Measurements from ENCODE around the gene COBL. TPM values are rescaled to one million over a fixed set of nuclear protein-coding genes. Genes with fewer than 3 reads are reported as not detected.

The COBL gene
- total RNA-seq, 1 experiment from 2014 or later = 51.4 TPM

DNA sequence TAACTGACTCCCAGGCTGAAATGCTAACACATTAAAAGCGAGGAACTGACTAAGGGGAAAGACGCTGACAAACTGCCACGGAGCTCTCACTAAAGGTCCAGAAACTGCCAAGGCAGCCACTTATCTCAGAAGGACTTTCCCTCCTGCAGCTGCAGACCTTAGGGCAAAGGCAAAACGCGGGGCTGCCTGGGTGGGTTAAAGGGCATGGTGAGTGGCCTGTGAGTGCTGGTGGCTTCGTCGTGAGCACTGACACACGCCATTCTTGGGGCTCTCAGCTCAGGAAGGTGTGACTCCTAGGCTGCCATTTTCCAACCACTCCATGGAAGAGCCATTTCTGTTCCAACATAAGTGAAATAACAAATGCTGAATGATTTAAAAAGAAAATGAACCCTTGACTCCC lies 232.5 kb downstream of the COBL start:
- Histone ChIP-seq H3K4me3 (no peak overlapping the region), H3K9me2 (ENCODE audit: insufficient read depth) (no peaks in the 10 kb centered on the region), H3K79me2 (ENCODE audit: low read depth) (no peaks in the 10 kb centered on the region), H2AFZ (no peak overlapping the region), H3F3A (ENCODE audit: insufficient read depth, low read depth) (no peaks in the 10 kb centered on the region), H3K4me2 (no peak overlapping the region), H3K4me1 (replicated peaks; ENCODE audit: insufficient read depth) (no peaks in the 10 kb centered on the region), H3K36me3 (ENCODE audit: low read depth) (no peaks in the 10 kb centered on the region), H3K27me3 (ENCODE audit: insufficient read depth, low read depth) (no peaks in the 10 kb centered on the region), H4K20me1 (ENCODE audit: insufficient read depth) (no peaks in the 10 kb centered on the region), H3K27ac (no peak overlapping the region), H3K9me3 (ENCODE audit: insufficient read depth, low read depth) (no peaks in the 10 kb centered on the region)
- ChIA-PET POLR2A (ENCODE audit: unreplicated experiment) (no interaction called here), CTCF (no interaction called here)
- TF ChIP-seq, protein P1, sequence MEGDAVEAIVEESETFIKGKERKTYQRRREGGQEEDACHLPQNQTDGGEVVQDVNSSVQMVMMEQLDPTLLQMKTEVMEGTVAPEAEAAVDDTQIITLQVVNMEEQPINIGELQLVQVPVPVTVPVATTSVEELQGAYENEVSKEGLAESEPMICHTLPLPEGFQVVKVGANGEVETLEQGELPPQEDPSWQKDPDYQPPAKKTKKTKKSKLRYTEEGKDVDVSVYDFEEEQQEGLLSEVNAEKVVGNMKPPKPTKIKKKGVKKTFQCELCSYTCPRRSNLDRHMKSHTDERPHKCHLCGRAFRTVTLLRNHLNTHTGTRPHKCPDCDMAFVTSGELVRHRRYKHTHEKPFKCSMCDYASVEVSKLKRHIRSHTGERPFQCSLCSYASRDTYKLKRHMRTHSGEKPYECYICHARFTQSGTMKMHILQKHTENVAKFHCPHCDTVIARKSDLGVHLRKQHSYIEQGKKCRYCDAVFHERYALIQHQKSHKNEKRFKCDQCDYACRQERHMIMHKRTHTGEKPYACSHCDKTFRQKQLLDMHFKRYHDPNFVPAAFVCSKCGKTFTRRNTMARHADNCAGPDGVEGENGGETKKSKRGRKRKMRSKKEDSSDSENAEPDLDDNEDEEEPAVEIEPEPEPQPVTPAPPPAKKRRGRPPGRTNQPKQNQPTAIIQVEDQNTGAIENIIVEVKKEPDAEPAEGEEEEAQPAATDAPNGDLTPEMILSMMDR (conservative IDR thresholded peaks at IDR 0.05) = no peak
- TF ChIP-seq EZH2 (IDR thresholded peaks at IDR 0.05; ENCODE audit: low read depth) = no peak
- no peak for DNase-seq
- intact Hi-C loops (cut with micrococcal nuclease; ENCODE audit: unreplicated experiment) = no loop called here
- BruUV-seq (replicated peaks) = no TSS peak

- Histone ChIP-seq H3K4me2 (no peak overlapping the region), H3K36me3 (ENCODE audit: low read depth) (no peaks in the 10 kb centered on the region), H4K20me1 (ENCODE audit: insufficient read depth) (no peaks in the 10 kb centered on the region), H3K4me3 (no peak overlapping the region), H3F3A (ENCODE audit: insufficient read depth, low read depth) (no peaks in the 10 kb centered on the region), H3K79me2 (ENCODE audit: low read depth) (no peaks in the 10 kb centered on the region), H2AFZ (no peak overlapping the region), H3K9me2 (ENCODE audit: insufficient read depth) (no peaks in the 10 kb centered on the region), H3K9me3 (ENCODE audit: insufficient read depth, low read depth) (no peaks in the 10 kb centered on the region), H3K27ac (no peak overlapping the region), H3K27me3 (ENCODE audit: insufficient read depth, low read depth) (no peaks in the 10 kb centered on the region), H3K4me1 (replicated peaks; ENCODE audit: insufficient read depth) (no peaks in the 10 kb centered on the region)
- CTCF ChIA-PET = interaction anchor here (0.6 to 0.7 kb wide), 2 partner anchors 8 to 15 kb away, joined by 3 read pairs; no protein-coding TSS in a partner anchor
- intact Hi-C loops (cut with micrococcal nuclease; ENCODE audit: unreplicated experiment) = no loop called here
- no peak for DNase-seq
- POLR2A ChIA-PET (ENCODE audit: unreplicated experiment) = interaction anchor here (0.6 kb wide), 1 partner anchor 372 kb away, joined by 3 read pairs; no protein-coding TSS in a partner anchor
- no TSS peak for BruUV-seq (replicated peaks)
- TF ChIP-seq, protein P1 (conservative IDR thresholded peaks at IDR 0.05) = no peak
- no peak for TF ChIP-seq EZH2 (IDR thresholded peaks at IDR 0.05; ENCODE audit: low read depth)
Observed at GRCh38 chr7:51082940-51083533, 233.6 kb downstream of the COBL start.

GRCh38 chr7:51082096-51082840 lies 234.3 kb downstream of the COBL start:
- no peaks in the 10 kb centered on the region for H3K9me2 ChIP-seq (ENCODE audit: insufficient read depth)
- BruUV-seq (replicated peaks) = no TSS peak
- intact Hi-C loops (cut with micrococcal nuclease; ENCODE audit: unreplicated experiment) = no loop called here

More at GRCh38 chr7:51082096-51082840, 234.3 kb downstream of the COBL start:
- no peak overlapping the region for H3K4me3 ChIP-seq
- no peaks in the 10 kb centered on the region for H3K36me3 ChIP-seq (ENCODE audit: low read depth)
- no peak overlapping the region for H3K27ac ChIP-seq
- no peak overlapping the region for H3K4me2 ChIP-seq
- no peak for DNase-seq
- no peaks in the 10 kb centered on the region for H3K79me2 ChIP-seq (ENCODE audit: low read depth)
- TF ChIP-seq, protein P1 (conservative IDR thresholded peaks at IDR 0.05) = no peak
- no peak for TF ChIP-seq EZH2 (IDR thresholded peaks at IDR 0.05; ENCODE audit: low read depth)
- no peaks in the 10 kb centered on the region for H4K20me1 ChIP-seq (ENCODE audit: insufficient read depth)
- H3F3A ChIP-seq (ENCODE audit: insufficient read depth, low read depth) = no peaks in the 10 kb centered on the region
- no peak overlapping the region for H2AFZ ChIP-seq
- H3K27me3 ChIP-seq (ENCODE audit: insufficient read depth, low read depth) = no peaks in the 10 kb centered on the region
- no peaks in the 10 kb centered on the region for H3K4me1 ChIP-seq (replicated peaks; ENCODE audit: insufficient read depth)
- ChIA-PET CTCF (interaction anchor here (0.7 kb wide), 1 partner anchor 16 kb away, joined by 3 read pairs; no protein-coding TSS in a partner anchor), POLR2A (ENCODE audit: unreplicated experiment) (no interaction called here)
- H3K9me3 ChIP-seq (ENCODE audit: insufficient read depth, low read depth) = no peaks in the 10 kb centered on the region
